Effector memory CD4-positive, alpha-beta T cell (primary cell): Measurements from ENCODE around the gene MAPK14.

Source experiments
- DNase-seq, 3 donors: peaks; one replicate each; pipeline ENCODE4 v3.0.0-alpha.2; 2020
- H3K27ac ChIP-seq: 2 replicates; pipeline ENCODE4 v1.7.0; 2013; ENCODE audit warnings: mild to moderate bottlenecking, low read length, moderate library complexity; ENCODE audit not compliant: insufficient read depth, poor library complexity, severe bottlenecking
- H3K27me3 ChIP-seq: replicated peaks from 2 replicates; pipeline ENCODE4 v1.7.0; 2013; ENCODE audit warnings: mild to moderate bottlenecking, low read length; ENCODE audit not compliant: insufficient read depth, control insufficient read depth, poor library complexity, severe bottlenecking
- H3K36me3 ChIP-seq: 2 replicates; pipeline ENCODE4 v1.7.0; 2013; ENCODE audit warnings: mild to moderate bottlenecking, low read length, moderate library complexity; ENCODE audit not compliant: control insufficient read depth, insufficient read depth
- H3K4me1 ChIP-seq: 2 replicates; pipeline ENCODE4 v1.7.0; 2013; ENCODE audit warnings: low read length, mild to moderate bottlenecking; ENCODE audit not compliant: control insufficient read depth, insufficient read depth, poor library complexity, severe bottlenecking
- H3K4me3 ChIP-seq: 2 replicates; pipeline ENCODE4 v1.7.0; 2013; ENCODE audit warnings: low read length, low read depth, mild to moderate bottlenecking; ENCODE audit not compliant: insufficient read depth, poor library complexity, severe bottlenecking
- H3K9me3 ChIP-seq: 2 replicates; pipeline ENCODE4 v1.7.0; 2013; ENCODE audit warnings: mild to moderate bottlenecking, low read length, moderate library complexity; ENCODE audit not compliant: control insufficient read depth

Gene MAPK14

DNA sequence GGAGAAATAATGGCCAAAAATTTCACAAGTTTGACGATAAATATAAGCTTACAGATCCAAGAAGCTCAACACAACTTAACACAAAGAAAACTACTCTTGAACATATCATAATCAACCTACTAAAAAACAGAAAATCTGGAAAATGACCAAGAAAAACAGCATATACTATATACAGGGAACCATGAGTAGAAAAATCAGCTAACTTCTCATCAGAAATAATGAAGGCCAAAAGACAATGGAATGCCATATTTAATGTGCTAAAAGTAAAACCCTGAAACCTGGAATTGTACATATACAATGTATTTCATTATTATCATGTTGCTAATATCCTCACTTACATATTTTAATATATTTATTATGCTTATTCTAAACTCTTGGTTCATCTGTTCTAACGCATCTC lies 128.1 kb downstream of the MAPK14 start:
- no peak overlapping the region for H3K27ac ChIP-seq
- no peaks in the 10 kb centered on the region for H3K9me3 ChIP-seq
- H3K27me3 ChIP-seq, result no peaks in the 10 kb centered on the region
- no peak overlapping the region for H3K4me3 ChIP-seq
- DNase-seq, result no peak
- no peaks in the 10 kb centered on the region for H3K36me3 ChIP-seq
- H3K4me1 ChIP-seq, result no peaks in the 10 kb centered on the region

GRCh38 chr6:36160147-36160760 lies 132.6 kb downstream of the MAPK14 start:
- no peak overlapping the region for H3K4me3 ChIP-seq
- H3K27ac ChIP-seq, result no peak overlapping the region
- H3K4me1 ChIP-seq, result no peaks in the 10 kb centered on the region
- no peaks in the 10 kb centered on the region for H3K36me3 ChIP-seq
- H3K9me3 ChIP-seq, result no peaks in the 10 kb centered on the region
- no peak for DNase-seq
- H3K27me3 ChIP-seq, result no peaks in the 10 kb centered on the region
